GM23338 (cell line): ENCODE measurements around the gene TRDMT1. TPM values are rescaled to one million over a fixed set of nuclear protein-coding genes. Genes with fewer than 3 reads are reported as not detected.

Experiments
- ATAC-seq: fragments of 200-7000 bp; cut with Tn5 transposase; 3 replicates; pipeline ENCODE4 v1.9.1; 2020
- DNase-seq: peaks from one replicate; pipeline ENCODE4 v3.0.0-alpha.2; 2015; ENCODE audit warnings: low spot score
- H2AFZ ChIP-seq: fragments of 200-600 bp; sonication (generic); 2 replicates; pipeline ENCODE4 v1.8.0; 2016; ENCODE audit warnings: antibody characterized with exemption, mild to moderate bottlenecking, moderate library complexity
- H3F3A ChIP-seq: fragments of 200-600 bp; sonication (generic); replicated peaks from 2 replicates; pipeline ENCODE4 v1.8.0; 2017; ENCODE audit warnings: antibody characterized with exemption, mixed run types, low read depth
- H3K27ac ChIP-seq: fragments of 200-600 bp; sonication (generic); 2 replicates; pipeline ENCODE4 v1.6.1; 2016; ENCODE audit warnings: low read depth
- H3K27me3 ChIP-seq: fragments of 200-600 bp; sonication (generic); 2 replicates; pipeline ENCODE4 v1.8.0; 2016; ENCODE audit warnings: mild to moderate bottlenecking, mixed run types, moderate library complexity; ENCODE audit not compliant: insufficient read depth
- H3K36me3 ChIP-seq: fragments of 200-600 bp; sonication (generic); 2 replicates; pipeline ENCODE4 v1.8.0; 2016; ENCODE audit warnings: mild to moderate bottlenecking; ENCODE audit not compliant: insufficient read depth
- H3K4me1 ChIP-seq: fragments of 200-600 bp; sonication (generic); 2 replicates; pipeline ENCODE4 v1.8.0; 2016; ENCODE audit warnings: mild to moderate bottlenecking, moderate library complexity; ENCODE audit not compliant: insufficient read depth
- H3K4me2 ChIP-seq: fragments of 200-600 bp; sonication (generic); 2 replicates; pipeline ENCODE4 v1.7.1; 2017; ENCODE audit warnings: mixed run types
- H3K4me3 ChIP-seq: fragments of 200-600 bp; sonication (generic); 2 replicates; pipeline ENCODE4 v1.6.1; 2016; ENCODE audit warnings: mixed run types
- H3K79me2 ChIP-seq: fragments of 200-600 bp; sonication (generic); replicated peaks from 2 replicates; pipeline ENCODE4 v1.8.0; 2017; ENCODE audit warnings: mild to moderate bottlenecking; ENCODE audit not compliant: insufficient read depth
- H3K9me2 ChIP-seq: fragments of 200-600 bp; sonication (generic); 2 replicates; pipeline ENCODE4 v1.8.0; 2017; ENCODE audit not compliant: insufficient read depth
- H4K20me1 ChIP-seq: fragments of 200-600 bp; sonication (generic); replicated peaks from 2 replicates; pipeline ENCODE4 v1.8.0; 2017; ENCODE audit warnings: mild to moderate bottlenecking; ENCODE audit not compliant: insufficient read depth
- H3K27ac Mint-ChIP-seq: 2 replicates; pipeline ENCODE4 v1.8.0; 2020; ENCODE audit warnings: inconsistent platforms, mild to moderate bottlenecking, moderate library complexity, mixed read lengths
- H3K27me3 Mint-ChIP-seq: 3 replicates; pipeline ENCODE4 v1.8.0; 2022; ENCODE audit warnings: low read depth, mild to moderate bottlenecking, moderate library complexity, mixed read lengths, inconsistent platforms; ENCODE audit not compliant: insufficient read depth, poor library complexity
- H3K36me3 Mint-ChIP-seq: 3 replicates; pipeline ENCODE4 v1.8.0; 2021; ENCODE audit warnings: low read depth, mild to moderate bottlenecking, inconsistent platforms, moderate library complexity, mixed read lengths
- H3K4me1 Mint-ChIP-seq: 3 replicates; pipeline ENCODE4 v1.8.0; 2020; ENCODE audit warnings: mild to moderate bottlenecking, inconsistent platforms, mixed read lengths
- H3K4me3 Mint-ChIP-seq: 3 replicates; pipeline ENCODE4 v1.8.0; 2021; ENCODE audit warnings: moderate library complexity, mild to moderate bottlenecking, inconsistent platforms, mixed read lengths
- H3K9me3 Mint-ChIP-seq: 3 replicates; pipeline ENCODE4 v1.8.0; 2020; ENCODE audit warnings: moderate library complexity, mild to moderate bottlenecking, inconsistent platforms, mixed read lengths
- CREB1 ChIP-seq: fragments of 250-450 bp; sonication (Bioruptor Pico); IDR thresholded peaks from 2 replicates; pipeline ENCODE4 v1.5.0; 2020; ENCODE audit warnings: low read depth, mild to moderate bottlenecking, moderate library complexity
- EZH2 ChIP-seq: fragments of 200-600 bp; sonication (generic); IDR thresholded peaks from one replicate; pipeline ENCODE4 v1.8.0; 2017; ENCODE audit warnings: antibody characterized with exemption, mild to moderate bottlenecking, low read depth; ENCODE audit not compliant: unreplicated experiment
- EZH2phosphoT487 ChIP-seq: fragments of 200-600 bp; sonication (generic); IDR thresholded peaks from one replicate; pipeline ENCODE4 v1.8.1; 2018; ENCODE audit warnings: antibody characterized with exemption; ENCODE audit not compliant: unreplicated experiment
- JUNB ChIP-seq: IDR thresholded peaks from one replicate; pipeline ENCODE4 v1.6.1; 2016; ENCODE audit warnings: antibody characterized with exemption; ENCODE audit not compliant: unreplicated experiment
- NANOG ChIP-seq: IDR thresholded peaks from 2 replicates; pipeline ENCODE4 v1.6.1; 2016; ENCODE audit warnings: antibody characterized with exemption, borderline replicate concordance
- POLR2AphosphoS5 ChIP-seq: IDR thresholded peaks from 2 replicates; pipeline ENCODE4 v1.6.1; 2016; ENCODE audit warnings: antibody characterized with exemption, low read depth
- STAT1 ChIP-seq: IDR thresholded peaks from one replicate; pipeline ENCODE4 v1.6.1; 2016; ENCODE audit warnings: antibody characterized with exemption; ENCODE audit not compliant: unreplicated experiment
- ZNF114 ChIP-seq: fragments of 250-450 bp; sonication (Bioruptor Pico); IDR thresholded peaks from 2 replicates; pipeline ENCODE4 v1.5.0; 2020; ENCODE audit warnings: mild to moderate bottlenecking, moderate library complexity
- ZNF331 ChIP-seq: fragments of 250-450 bp; sonication (Bioruptor Pico); IDR thresholded peaks from 2 replicates; pipeline ENCODE4 v1.5.0; 2020; ENCODE audit warnings: low read depth, mild to moderate bottlenecking, moderate library complexity
- polyA plus RNA-seq: library from polyadenylated mRNA; unstranded; fragments of >200 nt; fragmentation: Nextera tagmentation; extraction: Ambion mirVana; gene quantifications from 2 replicates; pipeline ENCODE4 v1.2.1, GENCODE V29; 2016
- total RNA-seq: library from RNA; depleted of rRNA; stranded (reverse); fragments of >200 nt; shearing (Covaris generic); gene quantifications from 2 replicates; pipeline ENCODE4 v1.2.3, GENCODE V29; 2014
- TF ChIP-seq, protein P1 (sequence below), 2 experiments: fragments of 200-600 bp in 1 of 2; sonication (generic) in 1 of 2; conservative IDR thresholded peaks; 2 replicates each; pipeline versions ENCODE4 v1.5.1 to v1.6.1; 2016 to 2017; ENCODE audit warnings: antibody characterized with exemption in 2 of 2, low read depth in 2 of 2, mild to moderate bottlenecking in 2 of 2, moderate library complexity in 1 of 2
- TF ChIP-seq, protein P2 (sequence below): IDR thresholded peaks from 2 replicates; pipeline ENCODE4 v1.6.1; 2016; ENCODE audit warnings: antibody characterized with exemption
- TF ChIP-seq, protein P3 (sequence below): fragments of 250-450 bp; sonication (Bioruptor Pico); IDR thresholded peaks from 2 replicates; pipeline ENCODE4 v1.5.0; 2020; ENCODE audit warnings: mild to moderate bottlenecking, moderate library complexity
- TF ChIP-seq, protein P4 (sequence below): IDR thresholded peaks from one replicate; pipeline ENCODE4 v1.6.1; 2018; ENCODE audit warnings: antibody characterized with exemption; ENCODE audit not compliant: unreplicated experiment

Gene TRDMT1
- total and polyA plus RNA-seq, 2 experiments from 2014 or later, result 16.0 to 37.7 TPM

DNA sequence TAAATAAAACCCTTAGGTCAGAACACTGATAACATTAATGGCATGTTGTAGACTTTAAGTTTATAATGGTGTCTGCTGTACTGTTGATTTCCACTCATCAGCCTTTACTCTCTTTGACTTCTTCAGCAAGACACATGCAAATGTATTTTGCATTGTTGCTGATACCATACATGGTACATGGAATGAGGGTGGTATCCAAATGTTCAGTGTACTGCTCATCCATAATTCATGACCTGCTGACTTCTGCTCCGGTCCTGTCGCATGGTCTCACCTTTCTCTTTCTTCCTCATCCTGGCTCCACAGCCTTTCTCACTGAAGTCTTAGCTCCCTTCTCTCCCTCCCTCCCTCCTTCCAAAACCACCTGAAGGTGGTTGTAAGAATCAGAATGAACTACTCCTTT is 67.2 kb downstream of the TRDMT1 start:
- Histone ChIP-seq H3K4me1 (0 out of 2 replicates have a peak, but pooled peaks cover 7% of the 10 kb centered on the region), H3K79me2 (no peaks in the 10 kb centered on the region), H3K36me3 (no peaks in the 10 kb centered on the region), H3F3A (no peaks in the 10 kb centered on the region), H4K20me1 (no peaks in the 10 kb centered on the region), H3K27ac (no peak overlapping the region), H2AFZ (no peak overlapping the region), H3K9me2 (no peaks in the 10 kb centered on the region), H3K4me3 (no peak overlapping the region), H3K27me3 (no peaks in the 10 kb centered on the region), H3K4me2 (no peak overlapping the region)
- no peaks in the 10 kb centered on the region for H3K27me3 Mint-ChIP-seq
- ATAC-seq (no peak), DNase-seq (no peak)
- H3K4me1 Mint-ChIP-seq, result peaks cover 14% of the 10 kb centered on the region
- no peaks in the 10 kb centered on the region for H3K36me3 Mint-ChIP-seq
- H3K9me3 Mint-ChIP-seq, result no peaks in the 10 kb centered on the region
- H3K4me3 Mint-ChIP-seq, result no peak overlapping the region
- TF ChIP-seq STAT1, result no peak
- TF ChIP-seq, protein P1, sequence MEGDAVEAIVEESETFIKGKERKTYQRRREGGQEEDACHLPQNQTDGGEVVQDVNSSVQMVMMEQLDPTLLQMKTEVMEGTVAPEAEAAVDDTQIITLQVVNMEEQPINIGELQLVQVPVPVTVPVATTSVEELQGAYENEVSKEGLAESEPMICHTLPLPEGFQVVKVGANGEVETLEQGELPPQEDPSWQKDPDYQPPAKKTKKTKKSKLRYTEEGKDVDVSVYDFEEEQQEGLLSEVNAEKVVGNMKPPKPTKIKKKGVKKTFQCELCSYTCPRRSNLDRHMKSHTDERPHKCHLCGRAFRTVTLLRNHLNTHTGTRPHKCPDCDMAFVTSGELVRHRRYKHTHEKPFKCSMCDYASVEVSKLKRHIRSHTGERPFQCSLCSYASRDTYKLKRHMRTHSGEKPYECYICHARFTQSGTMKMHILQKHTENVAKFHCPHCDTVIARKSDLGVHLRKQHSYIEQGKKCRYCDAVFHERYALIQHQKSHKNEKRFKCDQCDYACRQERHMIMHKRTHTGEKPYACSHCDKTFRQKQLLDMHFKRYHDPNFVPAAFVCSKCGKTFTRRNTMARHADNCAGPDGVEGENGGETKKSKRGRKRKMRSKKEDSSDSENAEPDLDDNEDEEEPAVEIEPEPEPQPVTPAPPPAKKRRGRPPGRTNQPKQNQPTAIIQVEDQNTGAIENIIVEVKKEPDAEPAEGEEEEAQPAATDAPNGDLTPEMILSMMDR (conservative IDR thresholded peaks at IDR 0.05; ENCODE audit: low read depth in 2 of 2), result no peak
- TF ChIP-seq NANOG, result no peak
- TF ChIP-seq POLR2AphosphoS5, result no peak
- TF ChIP-seq JUNB, result no peak
- TF ChIP-seq ZNF114 (CRISPR knock-in tag), result no peak
- no peak for TF ChIP-seq ZNF331 (CRISPR knock-in tag)
- no peak for TF ChIP-seq EZH2
- TF ChIP-seq, protein P2, sequence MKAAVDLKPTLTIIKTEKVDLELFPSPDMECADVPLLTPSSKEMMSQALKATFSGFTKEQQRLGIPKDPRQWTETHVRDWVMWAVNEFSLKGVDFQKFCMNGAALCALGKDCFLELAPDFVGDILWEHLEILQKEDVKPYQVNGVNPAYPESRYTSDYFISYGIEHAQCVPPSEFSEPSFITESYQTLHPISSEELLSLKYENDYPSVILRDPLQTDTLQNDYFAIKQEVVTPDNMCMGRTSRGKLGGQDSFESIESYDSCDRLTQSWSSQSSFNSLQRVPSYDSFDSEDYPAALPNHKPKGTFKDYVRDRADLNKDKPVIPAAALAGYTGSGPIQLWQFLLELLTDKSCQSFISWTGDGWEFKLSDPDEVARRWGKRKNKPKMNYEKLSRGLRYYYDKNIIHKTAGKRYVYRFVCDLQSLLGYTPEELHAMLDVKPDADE, result no peak
- TF ChIP-seq CREB1 (CRISPR knock-in tag), result no peak
- TF ChIP-seq, protein P3, sequence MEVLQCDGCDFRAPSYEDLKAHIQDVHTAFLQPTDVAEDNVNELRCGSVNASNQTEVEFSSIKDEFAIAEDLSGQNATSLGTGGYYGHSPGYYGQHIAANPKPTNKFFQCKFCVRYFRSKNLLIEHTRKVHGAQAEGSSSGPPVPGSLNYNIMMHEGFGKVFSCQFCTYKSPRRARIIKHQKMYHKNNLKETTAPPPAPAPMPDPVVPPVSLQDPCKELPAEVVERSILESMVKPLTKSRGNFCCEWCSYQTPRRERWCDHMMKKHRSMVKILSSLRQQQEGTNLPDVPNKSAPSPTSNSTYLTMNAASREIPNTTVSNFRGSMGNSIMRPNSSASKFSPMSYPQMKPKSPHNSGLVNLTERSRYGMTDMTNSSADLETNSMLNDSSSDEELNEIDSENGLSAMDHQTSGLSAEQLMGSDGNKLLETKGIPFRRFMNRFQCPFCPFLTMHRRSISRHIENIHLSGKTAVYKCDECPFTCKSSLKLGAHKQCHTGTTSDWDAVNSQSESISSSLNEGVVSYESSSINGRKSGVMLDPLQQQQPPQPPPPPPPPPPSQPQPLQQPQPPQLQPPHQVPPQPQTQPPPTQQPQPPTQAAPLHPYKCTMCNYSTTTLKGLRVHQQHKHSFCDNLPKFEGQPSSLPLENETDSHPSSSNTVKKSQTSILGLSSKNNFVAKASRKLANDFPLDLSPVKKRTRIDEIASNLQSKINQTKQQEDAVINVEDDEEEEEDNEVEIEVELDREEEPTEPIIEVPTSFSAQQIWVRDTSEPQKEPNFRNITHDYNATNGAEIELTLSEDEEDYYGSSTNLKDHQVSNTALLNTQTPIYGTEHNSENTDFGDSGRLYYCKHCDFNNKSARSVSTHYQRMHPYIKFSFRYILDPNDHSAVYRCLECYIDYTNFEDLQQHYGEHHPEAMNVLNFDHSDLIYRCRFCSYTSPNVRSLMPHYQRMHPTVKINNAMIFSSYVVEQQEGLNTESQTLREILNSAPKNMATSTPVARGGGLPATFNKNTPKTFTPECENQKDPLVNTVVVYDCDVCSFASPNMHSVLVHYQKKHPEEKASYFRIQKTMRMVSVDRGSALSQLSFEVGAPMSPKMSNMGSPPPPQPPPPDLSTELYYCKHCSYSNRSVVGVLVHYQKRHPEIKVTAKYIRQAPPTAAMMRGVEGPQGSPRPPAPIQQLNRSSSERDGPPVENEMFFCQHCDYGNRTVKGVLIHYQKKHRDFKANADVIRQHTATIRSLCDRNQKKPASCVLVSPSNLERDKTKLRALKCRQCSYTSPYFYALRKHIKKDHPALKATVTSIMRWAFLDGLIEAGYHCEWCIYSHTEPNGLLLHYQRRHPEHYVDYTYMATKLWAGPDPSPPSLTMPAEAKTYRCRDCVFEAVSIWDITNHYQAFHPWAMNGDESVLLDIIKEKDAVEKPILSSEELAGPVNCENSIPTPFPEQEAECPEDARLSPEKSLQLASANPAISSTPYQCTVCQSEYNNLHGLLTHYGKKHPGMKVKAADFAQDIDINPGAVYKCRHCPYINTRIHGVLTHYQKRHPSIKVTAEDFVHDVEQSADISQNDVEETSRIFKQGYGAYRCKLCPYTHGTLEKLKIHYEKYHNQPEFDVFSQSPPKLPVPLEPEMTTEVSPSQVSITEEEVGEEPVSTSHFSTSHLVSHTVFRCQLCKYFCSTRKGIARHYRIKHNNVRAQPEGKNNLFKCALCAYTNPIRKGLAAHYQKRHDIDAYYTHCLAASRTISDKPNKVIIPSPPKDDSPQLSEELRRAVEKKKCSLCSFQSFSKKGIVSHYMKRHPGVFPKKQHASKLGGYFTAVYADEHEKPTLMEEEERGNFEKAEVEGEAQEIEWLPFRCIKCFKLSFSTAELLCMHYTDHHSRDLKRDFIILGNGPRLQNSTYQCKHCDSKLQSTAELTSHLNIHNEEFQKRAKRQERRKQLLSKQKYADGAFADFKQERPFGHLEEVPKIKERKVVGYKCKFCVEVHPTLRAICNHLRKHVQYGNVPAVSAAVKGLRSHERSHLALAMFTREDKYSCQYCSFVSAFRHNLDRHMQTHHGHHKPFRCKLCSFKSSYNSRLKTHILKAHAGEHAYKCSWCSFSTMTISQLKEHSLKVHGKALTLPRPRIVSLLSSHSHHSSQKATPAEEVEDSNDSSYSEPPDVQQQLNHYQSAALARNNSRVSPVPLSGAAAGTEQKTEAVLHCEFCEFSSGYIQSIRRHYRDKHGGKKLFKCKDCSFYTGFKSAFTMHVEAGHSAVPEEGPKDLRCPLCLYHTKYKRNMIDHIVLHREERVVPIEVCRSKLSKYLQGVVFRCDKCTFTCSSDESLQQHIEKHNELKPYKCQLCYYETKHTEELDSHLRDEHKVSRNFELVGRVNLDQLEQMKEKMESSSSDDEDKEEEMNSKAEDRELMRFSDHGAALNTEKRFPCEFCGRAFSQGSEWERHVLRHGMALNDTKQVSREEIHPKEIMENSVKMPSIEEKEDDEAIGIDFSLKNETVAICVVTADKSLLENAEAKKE, result no peak
- no peak for TF ChIP-seq EZH2phosphoT487
- TF ChIP-seq, protein P4, sequence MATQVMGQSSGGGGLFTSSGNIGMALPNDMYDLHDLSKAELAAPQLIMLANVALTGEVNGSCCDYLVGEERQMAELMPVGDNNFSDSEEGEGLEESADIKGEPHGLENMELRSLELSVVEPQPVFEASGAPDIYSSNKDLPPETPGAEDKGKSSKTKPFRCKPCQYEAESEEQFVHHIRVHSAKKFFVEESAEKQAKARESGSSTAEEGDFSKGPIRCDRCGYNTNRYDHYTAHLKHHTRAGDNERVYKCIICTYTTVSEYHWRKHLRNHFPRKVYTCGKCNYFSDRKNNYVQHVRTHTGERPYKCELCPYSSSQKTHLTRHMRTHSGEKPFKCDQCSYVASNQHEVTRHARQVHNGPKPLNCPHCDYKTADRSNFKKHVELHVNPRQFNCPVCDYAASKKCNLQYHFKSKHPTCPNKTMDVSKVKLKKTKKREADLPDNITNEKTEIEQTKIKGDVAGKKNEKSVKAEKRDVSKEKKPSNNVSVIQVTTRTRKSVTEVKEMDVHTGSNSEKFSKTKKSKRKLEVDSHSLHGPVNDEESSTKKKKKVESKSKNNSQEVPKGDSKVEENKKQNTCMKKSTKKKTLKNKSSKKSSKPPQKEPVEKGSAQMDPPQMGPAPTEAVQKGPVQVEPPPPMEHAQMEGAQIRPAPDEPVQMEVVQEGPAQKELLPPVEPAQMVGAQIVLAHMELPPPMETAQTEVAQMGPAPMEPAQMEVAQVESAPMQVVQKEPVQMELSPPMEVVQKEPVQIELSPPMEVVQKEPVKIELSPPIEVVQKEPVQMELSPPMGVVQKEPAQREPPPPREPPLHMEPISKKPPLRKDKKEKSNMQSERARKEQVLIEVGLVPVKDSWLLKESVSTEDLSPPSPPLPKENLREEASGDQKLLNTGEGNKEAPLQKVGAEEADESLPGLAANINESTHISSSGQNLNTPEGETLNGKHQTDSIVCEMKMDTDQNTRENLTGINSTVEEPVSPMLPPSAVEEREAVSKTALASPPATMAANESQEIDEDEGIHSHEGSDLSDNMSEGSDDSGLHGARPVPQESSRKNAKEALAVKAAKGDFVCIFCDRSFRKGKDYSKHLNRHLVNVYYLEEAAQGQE, result no peak
- no peak overlapping the region for H3K27ac Mint-ChIP-seq
